ENCODE data around the gene GRIFIN. TPM values are rescaled to one million over a fixed set of nuclear protein-coding genes. Genes with fewer than 3 reads are reported as not detected.

The GRIFIN gene
- total RNA-seq, 1 donor from 2014 or later: not detected

DNA sequence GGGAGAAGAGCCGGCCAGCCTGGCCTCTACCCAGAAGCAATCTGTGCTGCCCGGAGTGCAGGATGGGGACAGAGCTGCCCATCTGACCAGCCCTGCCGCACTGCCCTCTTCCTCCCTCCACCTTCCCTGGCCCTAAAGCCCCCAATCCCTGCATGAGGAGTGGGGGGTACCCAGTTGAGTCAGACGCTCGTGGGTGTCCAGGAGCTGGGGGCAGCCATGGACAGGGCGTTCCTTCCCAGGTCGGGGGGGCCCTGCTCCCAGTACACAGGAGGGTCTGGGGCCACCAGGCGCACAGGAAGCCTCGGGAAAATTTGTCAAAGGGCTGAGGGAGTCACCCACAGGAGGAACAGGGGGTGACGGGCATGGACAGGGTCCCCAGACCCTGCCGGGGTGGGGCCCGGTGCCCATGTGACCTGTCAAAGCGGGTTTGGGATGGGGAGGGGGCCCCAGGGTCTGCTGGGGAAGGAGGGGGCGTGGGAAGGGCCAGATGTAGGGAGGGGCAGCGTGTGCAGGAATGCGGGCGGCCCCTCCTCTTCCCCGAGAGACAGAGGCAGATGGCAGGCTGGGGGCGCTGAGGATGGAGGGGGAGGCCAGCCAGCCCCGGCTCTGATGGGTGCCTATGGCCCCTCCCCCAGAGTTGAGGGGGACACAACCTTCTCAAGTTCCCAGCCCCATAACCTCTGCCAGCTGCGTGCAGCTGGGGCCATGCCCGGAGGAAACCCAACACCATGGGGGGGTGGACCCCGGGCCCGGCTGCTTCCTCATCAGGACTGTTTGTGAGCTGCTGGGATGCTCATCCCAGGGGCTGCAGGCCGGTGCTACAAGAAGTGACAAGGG lies 21.5 kb upstream of the GRIFIN start:
- DNase-seq: no peak

DNA sequence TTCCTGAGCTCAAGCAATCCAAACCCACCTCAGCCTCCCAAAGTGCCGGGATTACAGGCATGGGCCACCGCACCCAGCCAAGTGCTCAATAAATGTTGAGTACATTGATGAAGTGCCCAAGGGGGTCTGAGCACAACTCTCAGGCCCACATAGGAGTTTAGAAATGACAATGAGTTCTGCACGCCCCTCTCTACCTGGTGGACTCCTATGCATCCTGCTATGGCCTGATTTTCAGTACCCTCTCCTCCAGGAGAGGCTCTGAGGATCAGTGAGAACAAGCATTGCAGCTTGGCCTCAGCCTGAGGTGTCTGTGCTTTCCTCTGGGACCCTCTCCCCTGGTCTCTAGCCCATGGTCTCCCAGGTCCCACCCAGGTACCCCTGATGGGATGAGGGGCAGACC lies 20.9 kb upstream of the GRIFIN start:
- DNase-seq: no peak

DNA sequence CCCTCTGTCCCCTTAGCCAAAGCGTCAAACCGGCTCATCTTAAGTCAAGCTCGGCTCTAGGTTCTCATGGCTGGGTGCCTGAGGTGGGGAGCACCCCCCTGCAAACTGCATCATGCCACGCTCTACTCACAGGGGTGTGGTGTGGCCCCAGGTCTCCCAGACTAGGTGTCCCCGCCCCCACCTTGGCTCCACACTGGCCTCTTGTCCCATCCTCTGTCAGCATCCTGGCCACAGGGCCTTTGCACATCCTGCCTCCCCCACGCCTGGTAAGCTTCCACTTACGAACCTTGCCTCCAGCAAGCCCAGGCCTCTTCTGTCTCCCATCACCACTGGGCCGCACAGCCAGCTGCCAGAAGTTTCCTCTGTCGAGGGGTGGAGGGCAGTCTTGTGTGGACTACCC lies 20.2 kb upstream of the GRIFIN start:
- no peak for DNase-seq

DNA sequence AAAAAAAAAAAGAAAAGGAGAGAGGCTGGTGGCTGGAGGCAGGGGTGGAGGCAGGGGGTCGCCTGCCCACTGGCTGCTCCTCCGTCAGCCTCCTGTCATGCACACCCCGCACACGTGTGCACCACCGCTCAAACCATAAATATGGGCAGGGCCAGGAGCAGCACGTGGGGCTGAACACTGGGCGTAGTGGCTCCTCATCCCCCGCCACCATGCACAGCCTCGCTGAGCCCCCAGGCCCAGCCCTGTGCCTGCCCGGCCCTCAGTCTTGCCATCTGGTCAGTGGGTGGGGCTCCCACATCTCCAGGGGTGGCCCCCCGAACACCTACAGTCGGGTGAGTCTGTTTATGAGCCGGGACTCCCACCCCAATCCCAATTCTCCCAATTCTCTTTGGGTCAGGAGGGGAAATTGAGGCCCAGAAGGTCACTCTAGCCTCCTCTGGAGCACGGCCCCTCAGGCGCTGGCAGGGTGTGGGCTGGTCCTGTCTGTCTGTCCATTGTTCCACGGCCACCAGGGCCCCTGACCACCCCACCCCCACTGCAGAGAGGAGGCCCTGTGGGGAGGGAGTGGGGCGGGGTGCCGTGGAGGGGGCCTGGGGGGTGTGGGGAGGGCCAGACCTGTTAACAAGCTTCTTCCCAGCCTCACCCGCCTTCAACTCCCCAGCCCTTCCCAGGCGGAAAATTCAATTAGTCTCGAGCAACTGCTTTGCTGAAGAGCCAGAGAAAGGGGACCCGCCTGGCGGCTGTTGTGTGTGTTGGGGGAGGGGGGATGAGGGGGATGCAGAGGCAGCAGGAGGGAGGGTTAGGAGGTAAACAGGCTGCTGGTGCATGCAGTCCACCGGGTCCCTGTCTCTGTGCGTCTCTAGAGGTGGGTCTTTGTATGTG lies 19.5 kb upstream of the GRIFIN start:
- DNase-seq: no peak

DNA sequence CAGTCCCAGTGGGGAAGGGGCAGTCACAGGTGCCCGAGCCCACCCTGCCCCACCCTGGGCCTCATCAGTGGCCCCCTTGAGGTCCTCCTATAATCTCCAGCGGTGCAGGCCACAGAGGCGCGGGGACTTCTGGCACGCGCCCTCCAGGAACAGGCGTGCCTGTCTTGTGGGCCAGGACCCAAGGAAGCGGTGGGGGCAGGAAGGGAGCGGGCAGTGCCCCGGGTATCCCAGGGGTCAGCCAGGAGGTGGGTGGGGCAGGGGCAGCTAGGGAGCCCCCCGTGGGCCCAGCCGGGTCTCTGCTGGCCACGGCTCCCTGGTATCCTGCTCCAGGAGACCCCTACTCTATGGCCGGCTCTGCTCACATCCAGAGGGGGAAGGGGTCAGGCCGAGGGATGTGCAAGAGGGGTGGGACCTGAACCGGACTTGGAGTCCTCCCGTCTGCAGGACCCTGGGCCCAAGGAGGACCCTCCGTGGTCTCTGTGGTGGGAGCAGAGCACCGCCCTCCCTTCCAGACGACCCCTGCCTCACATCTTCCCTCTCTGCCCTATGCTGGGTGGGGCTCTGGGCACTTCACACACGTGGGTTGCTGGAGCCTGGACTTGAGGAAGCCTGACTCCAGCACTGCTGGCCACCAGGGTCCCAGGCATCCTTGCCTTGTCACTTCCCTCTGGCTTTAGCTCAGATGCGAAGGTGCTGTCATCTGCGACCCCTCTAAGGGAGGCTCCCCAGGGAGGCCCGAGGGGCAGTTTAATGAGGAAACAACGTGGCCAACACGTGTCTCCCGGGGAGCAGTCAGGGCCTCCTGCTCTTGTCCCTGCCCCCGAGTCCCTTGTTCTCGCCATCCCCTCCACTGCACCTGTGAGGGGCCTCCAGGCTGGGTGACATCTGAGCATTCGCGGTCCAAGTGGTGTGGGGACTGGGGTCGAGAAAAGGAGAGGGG lies 18.3 kb upstream of the GRIFIN start:
- DNase-seq: no peak

DNA sequence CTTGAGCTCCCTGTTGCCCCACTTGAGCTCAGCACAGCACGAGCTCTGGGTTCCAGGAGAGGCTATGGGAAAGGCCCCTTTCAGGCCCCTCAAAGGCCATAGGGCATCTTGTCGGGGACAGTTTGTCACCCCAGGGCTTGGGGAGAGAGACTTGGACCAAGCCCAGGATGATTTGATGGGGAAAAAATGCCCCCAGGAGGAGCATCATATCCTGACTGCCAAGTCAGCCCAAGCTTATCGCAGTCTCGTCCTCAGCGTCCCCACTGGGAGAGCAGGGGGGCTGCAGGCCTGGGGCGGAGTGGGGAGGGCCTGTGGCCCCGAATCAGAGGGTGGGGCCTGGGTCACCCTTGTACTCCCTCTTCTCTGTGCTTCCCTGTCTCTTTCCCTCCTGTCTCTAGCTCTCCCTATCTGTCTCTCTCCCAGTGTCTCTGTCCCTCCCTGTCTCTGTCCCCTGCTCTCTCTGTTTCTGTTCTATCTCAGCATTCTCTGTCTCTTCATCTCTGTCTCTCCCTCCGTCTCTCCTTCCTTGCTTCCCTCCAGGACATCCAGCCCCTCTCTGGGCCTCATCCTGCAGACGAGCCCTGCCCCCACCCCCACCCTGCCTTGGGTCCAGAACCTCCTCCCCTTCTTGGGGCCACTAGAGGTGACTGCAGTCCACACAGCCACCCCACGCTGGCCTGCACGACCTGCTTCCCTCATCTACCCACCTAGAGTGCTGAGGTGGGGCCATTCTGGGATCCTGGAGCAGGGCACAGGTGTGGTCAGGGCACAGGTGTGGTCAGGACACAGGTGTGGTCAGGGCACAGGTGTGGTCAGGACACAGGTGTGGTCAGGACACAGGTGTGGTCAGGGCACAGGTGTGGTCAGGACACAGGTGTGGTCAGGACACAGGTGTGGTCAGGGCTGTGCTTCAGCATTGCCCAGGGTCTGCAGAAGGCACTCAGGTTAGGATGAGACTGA lies 17.3 kb upstream of the GRIFIN start:
- DNase-seq: no peak

DNA sequence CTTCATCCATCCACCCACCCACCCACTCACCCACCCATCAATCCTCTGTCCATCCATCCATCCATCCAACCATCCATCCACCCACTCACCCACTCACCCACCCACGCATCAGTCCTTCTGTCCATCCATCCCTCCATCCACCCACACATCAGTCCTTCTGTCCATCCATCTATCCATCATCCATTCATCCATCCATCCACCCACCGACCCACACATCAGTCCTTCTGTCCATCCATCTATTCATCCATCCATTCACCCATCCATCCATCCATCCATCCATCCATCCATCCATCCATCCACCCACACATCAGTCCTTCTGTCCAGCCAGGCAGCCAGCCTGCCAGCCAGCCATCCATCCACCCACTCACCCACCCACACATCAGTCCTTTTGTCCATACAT lies 15.8 kb upstream of the GRIFIN start:
- DNase-seq: no peak

DNA sequence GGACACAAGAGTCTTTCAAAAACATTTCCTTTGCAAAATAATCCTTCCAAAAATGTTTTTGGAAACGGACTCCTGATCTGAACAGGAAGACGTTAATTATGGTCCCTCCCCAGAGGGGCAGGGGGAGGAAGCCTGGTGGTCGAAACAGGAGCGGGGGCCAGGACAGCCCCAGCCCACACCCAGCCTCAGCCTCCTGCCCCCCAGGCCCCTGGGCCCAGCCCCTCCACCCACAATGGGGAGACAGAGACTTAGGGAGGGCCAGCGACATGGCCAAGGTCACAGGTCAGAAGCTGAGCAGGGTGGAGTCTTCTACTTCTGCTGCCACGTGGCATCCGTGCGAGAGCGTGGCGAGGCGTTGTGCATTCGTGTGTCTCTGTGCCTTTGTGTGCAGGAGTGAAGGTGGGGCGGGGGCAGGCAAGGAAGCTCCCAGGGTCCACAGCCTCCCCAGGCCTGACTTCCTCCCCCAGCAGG lies 14.0 kb upstream of the GRIFIN start:
- no peak for DNase-seq

DNA sequence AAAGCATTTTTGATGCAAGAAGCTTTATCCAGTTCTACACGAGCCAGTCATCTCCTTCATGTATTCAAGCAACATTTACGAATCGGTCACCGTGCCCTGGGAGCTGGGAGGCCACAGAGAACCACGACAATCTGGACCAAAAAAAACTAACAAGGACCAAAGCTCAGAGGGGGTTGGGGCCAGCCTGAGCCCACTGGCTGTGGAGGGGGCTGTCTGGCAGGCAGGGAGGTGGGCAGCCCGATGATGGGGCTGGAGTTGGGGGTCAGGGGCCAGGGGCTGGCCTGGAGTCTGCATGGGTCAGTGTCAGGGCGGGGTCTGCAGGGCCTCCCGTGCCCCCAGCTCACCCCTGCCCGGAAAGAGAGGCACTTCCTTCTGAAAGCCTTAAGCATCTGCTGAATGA lies 12.5 kb upstream of the GRIFIN start:
- DNase-seq: no peak

DNA sequence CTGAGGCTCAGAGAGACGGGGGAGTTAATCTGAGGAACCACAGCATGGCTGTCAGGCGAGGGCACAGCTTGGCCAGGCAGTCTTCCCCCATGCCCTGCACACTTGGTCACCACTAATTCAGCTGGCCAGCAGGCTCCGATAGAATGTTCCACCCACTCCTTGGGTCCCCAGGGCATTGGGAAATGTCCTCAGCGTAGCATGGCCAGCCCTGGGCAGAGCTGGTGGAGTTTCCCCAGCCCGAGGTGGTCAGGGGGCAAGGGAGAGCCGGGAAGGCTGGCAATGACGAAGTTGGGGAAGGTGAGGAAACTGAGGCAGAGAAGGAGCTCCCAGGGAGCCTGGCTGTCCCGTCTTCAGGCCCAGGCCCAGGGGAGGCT lies 12.1 kb upstream of the GRIFIN start:
- no peak for DNase-seq

DNA sequence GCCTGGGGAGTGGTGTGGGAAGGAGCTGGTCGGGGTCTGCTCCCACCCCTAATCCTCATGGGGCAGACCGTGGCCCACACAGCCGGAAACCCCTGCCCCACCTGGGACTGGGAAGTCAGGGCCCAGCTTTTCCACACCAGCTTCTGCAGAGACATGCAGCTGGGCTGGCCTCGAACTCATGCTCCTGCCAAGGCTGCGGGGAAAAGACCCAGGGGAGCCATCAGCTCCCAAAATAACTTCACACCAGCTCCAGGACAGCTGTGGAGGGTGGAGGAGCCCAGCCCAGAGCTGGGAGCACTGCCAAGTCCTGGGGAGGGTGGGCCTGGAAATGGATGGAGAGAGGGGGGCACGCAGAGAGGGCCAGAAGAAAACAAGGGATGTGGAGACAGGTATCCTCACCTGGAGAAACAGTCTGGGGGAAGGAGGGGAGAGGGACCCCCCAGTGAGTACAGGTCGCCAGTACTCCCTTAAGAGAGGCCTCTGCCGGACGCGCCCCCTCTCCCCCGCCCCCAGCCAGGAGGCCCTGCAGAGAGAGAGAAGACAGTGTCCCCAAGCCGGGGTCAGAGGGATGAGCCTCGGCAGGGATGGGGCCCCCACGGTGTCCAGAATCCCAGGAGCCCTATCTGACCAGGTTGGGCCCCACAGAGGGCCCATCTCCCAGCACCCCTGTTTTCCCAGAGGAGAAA lies 11.5 kb upstream of the GRIFIN start:
- DNase-seq: no peak

DNA sequence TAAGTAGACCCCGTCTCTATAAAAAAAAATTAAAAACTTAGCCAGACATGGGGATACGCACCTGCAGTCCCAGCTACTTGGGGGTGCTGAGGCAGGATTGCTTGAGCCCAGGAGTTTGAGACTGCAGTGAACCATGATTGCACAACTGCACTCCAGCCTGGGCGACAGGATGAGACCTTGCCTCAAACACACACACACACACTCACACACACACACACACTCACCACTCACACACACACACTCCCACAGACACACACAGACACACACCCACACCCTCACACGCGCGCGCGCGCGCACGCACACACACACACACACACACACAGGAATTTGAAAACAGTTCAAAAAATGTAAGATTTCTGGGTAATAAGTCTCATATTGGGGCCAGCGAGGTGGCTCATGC lies 8.7 kb upstream of the GRIFIN start:
- no peak for DNase-seq

DNA sequence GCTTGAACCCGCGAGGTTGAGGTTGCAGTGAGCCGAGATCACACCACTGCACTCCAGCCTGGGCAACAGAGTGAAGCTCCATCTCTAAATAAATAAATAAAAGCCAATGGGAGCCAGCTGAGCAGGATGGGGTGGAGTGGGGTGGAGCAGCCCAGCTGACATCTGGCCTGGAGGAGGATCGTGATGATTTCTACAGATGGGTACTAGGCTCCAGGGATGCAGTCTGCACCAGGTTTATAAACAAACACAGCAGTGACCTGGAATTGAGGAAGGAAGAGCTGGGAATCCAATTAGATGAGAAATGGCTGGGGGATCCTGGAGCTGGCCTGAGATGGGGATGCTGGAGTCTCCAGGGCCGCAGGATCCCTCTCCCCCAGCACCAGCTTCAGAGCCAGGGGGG lies 7.3 kb upstream of the GRIFIN start:
- no peak for DNase-seq

DNA sequence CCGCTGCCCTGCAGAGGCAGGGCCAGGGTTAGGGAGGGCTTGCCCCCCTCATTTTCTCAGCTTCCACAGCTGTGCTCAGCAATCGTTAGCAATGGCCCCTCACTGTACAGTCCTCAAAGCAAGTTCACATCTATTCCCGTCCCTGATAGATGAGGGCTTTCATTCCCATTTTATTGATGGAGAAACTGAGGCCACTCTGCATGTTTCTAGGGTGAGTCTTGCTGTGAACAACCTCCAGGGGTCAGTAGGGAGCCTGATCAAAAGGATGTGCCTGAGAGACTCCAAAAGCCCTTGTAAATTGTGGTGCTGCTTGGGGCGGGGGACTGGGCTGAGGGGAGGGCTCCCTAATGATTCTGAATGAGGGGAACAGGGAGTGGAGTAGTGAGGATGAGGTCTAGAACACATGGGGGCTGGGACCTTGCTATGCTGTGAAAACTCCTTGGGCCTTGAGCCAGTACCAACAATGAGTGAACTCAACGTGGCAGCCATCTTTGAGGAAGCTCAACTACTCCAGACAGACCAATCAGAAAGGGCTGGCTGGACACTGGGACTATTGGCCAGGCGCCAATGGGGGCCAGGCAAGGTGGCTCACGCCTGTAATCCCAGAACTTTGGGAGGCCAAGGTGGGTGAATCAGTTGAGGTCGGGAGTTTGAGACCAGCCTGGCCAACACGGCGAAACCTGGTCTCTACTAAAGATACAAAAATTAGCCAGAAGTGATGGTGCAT lies 6.7 kb upstream of the GRIFIN start:
- DNase-seq: peak; percentile 15

DNA sequence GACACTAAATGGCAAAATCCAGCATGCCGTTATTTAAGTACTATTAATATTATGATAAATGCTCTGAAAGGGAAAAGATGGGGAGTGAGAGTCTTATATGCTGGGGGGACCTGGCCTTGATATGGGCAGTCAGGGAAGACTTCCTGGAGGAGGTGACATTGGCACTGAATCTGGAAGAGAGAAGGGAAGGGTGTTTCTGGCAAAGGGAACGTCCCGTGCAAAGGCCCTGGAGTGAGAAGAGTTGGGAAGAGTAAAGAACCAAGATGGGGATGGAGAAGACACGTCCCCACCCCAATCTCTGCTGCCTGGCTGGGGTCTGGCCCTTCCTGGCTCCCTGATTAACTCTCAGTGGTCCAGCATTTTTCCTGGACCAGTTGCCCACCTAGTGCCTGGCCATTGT lies 5.0 kb upstream of the GRIFIN start:
- no peak for DNase-seq

DNA sequence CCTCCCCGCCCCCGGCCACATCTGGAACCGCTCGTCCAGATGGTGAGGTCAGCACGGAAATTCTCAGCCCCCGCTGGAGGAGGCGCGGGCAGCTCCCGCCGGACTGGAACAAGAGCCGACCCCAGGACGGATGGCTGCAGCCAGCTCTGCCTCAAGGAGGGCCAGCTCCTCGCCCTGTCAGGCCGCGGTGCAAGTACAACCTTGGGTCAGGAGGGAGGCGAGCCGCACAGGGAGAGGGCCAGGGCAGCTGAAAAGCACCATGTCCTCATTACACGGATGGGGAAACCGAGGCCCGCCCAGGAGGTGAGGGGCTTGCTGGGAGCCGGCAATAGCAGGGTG lies 3.8 kb upstream of the GRIFIN start:
- DNase-seq: no peak

DNA sequence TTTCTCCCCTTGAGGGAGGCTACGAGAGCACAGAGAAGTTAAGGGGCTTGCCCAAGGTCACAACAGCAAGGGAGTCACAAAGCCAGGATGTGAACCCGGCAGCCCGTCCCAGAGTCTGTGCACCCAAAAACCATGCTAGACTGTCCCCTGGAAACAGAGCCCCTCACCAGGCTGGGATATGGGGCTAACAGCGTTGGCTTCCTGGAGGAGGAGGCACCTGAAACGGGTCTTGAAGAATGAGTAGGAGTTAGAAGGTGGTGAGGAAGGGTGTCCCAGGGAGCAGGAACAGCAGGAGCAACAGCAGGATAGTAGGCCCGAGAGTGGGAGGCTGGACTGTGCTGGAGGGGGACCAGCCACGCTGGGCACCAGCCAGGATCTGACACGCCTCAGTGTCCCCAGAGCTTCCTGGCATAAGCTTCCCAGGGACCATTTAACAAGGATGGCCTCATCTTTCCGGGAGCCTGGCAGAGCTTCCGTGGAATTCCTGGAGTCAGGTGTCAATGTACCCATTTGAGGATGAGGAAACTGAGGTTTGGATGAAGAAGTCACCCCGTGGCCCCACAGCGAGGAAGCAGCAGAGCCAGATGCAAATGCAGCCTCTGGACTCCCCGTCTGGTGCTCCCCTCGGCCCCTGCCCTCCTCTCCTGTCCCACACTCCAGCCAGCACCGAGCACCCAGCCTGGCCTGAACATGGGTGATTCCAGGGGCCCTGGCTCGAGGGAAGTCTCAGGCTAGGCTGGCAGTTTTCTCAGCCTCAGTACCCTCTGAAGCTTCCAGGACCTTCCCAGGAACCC lies 3.3 kb upstream of the GRIFIN start:
- no peak for DNase-seq

DNA sequence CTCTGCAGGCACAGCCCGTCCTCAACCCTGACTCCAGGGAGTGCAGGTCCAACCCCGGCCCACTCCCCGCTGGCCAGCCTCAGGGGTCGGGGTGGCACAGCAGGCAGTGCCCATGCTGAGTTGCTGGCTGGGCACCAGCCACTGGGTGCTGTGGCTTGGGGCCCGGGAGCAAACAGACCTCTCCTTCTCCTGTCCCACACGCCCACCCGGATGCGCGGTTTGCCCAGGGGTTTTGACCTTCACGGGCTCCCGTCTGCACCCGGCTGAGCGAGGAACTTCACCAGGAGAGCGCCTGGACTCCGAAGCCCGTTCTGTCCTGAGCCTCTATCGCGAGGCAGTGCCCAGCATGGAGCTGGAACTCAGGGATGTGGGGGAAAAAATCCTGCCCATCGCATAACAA lies 2.6 kb upstream of the GRIFIN start:
- no peak for DNase-seq

DNA sequence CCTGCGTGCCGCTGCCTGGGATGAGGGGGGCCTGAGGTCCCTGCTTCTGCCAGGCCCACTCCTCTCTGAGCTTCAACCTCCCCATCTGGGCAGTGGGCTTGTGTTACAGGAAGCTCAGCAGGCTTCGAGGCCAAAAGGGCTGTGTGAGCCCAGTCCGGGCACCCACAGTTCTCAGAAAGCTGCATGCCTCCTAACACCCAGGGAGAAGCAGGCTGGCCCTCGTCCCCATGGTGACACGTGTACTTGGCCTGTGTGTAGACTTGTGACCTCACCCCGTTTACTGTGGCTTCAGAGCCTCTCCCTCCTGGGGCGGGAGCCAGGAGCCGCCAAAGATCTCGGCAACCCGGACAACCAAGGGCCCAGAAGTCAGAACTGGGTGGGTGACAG lies 2.2 kb upstream of the GRIFIN start:
- DNase-seq: no peak
